ENCODE data around the gene ST3GAL4. TPM values are rescaled to one million over a fixed set of nuclear protein-coding genes. Genes with fewer than 3 reads are reported as not detected.
"Not testable (repeated sequence)": the region's sequence is repeated elsewhere in the genome, so short reads cannot be mapped to it uniquely, and the experiment has no call there.

ST3GAL4 gene
- total and polyA plus RNA-seq, 2 experiments from 2014 or later, result 19.1 to 25.6 TPM

DNA sequence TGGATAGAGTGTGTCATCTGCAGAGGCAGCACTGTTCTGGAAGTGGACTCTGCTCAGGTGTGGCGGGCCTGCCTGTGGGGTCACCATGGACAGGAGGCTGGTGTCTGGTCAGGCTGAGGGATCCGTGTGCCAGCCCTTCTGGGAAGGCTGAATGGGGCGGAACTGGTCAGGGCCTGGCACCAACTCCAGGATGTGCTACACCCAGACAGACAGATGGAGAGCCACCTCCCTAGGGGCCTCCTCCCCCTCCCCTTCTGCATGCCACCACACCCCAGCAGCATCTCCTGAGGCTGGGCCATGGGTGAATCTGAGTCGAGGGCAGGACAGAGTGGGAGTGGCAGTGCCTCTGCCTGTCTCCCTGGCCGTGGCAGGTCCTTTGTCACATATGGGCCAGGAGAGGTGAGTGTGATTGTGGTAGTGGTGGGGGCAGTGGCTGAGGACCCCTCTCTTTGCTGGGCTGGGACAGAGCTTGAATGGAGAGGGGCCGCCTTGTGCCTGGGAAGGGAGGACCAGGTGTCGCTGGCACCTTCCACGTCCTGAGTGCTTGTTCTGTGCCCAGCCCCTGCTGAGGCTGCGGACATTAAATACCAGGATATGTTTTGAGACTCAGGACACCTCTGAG is 29.1 kb downstream of the ST3GAL4 start:
- DNase-seq (ENCODE audit: low read depth in 1 of 2, low spot score in 1 of 2), result no peak
- no peak overlapping the region for H3K27ac ChIP-seq
- H3K36me3 ChIP-seq, result no peaks in the 10 kb centered on the region
- H3K9me3 ChIP-seq (ENCODE audit: low read depth), result no peaks in the 10 kb centered on the region
- no peak overlapping the region for H3K4me3 ChIP-seq
- H3K27me3 ChIP-seq, result no peaks in the 10 kb centered on the region
- TF ChIP-seq, protein P1, sequence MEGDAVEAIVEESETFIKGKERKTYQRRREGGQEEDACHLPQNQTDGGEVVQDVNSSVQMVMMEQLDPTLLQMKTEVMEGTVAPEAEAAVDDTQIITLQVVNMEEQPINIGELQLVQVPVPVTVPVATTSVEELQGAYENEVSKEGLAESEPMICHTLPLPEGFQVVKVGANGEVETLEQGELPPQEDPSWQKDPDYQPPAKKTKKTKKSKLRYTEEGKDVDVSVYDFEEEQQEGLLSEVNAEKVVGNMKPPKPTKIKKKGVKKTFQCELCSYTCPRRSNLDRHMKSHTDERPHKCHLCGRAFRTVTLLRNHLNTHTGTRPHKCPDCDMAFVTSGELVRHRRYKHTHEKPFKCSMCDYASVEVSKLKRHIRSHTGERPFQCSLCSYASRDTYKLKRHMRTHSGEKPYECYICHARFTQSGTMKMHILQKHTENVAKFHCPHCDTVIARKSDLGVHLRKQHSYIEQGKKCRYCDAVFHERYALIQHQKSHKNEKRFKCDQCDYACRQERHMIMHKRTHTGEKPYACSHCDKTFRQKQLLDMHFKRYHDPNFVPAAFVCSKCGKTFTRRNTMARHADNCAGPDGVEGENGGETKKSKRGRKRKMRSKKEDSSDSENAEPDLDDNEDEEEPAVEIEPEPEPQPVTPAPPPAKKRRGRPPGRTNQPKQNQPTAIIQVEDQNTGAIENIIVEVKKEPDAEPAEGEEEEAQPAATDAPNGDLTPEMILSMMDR (IDR thresholded peaks at IDR 0.05; ENCODE audit: low read depth, low read length), result no peak
- H3K4me1 ChIP-seq (ENCODE audit: low read depth), result peaks cover 5% of the 10 kb centered on the region

DNA sequence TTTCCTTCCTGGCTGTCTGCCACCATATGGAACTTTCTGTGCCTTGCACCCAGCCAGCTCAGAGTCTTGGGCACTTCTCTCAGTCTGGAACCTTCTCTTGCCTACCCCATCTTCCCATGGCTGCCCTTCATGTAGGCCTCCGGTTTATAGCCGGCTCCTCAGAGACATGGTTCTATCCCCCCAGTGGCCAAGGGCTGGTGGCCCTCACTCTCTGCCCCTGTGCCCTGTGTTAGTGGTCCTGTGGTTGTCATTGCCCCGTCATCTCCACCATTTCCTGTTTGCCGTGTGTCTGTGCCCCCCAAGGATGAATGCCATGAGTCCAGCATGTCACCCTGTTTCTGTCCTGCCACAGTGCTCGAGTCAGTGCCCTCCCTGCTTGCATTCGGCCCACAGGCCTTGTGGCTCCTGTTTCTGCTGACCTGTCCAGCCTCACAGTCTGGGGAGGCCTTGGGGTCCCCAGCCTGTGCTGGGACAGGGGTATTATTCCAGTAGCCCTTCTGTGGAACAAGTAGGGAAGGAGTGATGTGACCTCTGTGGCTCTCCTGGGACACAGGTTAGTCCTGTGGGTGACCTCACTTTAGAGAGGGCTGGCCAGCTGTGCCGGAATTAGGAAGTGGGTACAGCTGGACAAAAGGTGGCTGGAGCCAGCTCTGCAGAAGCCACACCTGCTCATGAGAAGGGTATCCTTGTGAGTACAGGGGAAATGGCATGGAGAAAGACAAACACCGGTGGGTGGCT is 30.7 kb downstream of the ST3GAL4 start:
- no peaks in the 10 kb centered on the region for H3K9me3 ChIP-seq (ENCODE audit: low read depth)
- no peak overlapping the region for H3K27ac ChIP-seq
- DNase-seq (ENCODE audit: low read depth in 1 of 2, low spot score in 1 of 2), result no peak
- peaks cover 9% of the 10 kb centered on the region for H3K4me1 ChIP-seq (ENCODE audit: low read depth)
- no peaks in the 10 kb centered on the region for H3K27me3 ChIP-seq
- H3K4me3 ChIP-seq, result no peak overlapping the region
- TF ChIP-seq, protein P1 (IDR thresholded peaks at IDR 0.05; ENCODE audit: low read depth, low read length), result no peak
- no peaks in the 10 kb centered on the region for H3K36me3 ChIP-seq

DNA sequence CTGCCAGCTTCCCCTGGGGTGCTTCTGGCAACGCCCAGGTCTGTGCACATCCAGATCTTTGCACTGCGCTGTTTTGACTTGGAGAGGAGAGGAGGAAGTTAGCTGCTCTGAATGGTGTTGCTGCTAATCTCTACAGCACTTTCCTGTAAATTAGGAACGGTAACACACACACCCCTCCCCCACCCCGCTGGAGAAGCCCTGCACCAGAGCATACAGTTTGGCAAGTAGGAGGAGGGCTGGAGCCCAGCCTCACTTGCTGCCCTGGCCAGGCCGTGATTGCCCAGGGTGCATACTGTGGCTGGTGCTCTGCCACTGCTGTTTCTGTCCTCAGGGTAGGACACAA is 31.2 kb downstream of the ST3GAL4 start:
- peaks cover 15% of the 10 kb centered on the region for H3K4me1 ChIP-seq (ENCODE audit: low read depth)
- not testable (repeated sequence) for H3K27ac ChIP-seq; H3K4me3 ChIP-seq; H3K9me3 ChIP-seq (ENCODE audit: low read depth); H3K36me3 ChIP-seq; H3K27me3 ChIP-seq
- DNase-seq (ENCODE audit: low read depth in 1 of 2, low spot score in 1 of 2), result peak in 1 of 2 donors; percentile 24

DNA sequence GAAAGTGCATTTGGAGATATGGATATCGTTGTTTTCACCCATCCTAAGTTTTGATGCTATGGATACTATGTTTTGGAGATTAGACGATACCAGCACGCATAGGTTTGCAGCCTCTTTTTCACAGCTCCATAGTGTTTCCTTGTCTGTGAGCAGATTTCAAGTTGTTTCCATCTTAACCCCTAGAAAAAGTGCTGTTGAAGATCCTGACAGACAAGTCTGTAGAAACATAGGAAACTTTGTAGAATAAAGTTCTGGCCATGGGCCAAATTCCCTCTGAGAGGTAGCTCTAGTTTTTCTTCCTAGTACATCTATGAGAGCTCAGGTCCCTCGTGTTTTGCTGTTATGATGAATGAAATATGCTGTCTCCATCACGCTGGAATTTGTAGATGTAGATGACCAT is 32.4 kb downstream of the ST3GAL4 start:
- DNase-seq (ENCODE audit: low read depth in 1 of 2, low spot score in 1 of 2), result peak in 1 of 2 donors; percentile 12
- Histone ChIP-seq H3K36me3 (no peaks in the 10 kb centered on the region), H3K9me3 (ENCODE audit: low read depth) (no peaks in the 10 kb centered on the region), H3K27ac (no peak overlapping the region), H3K27me3 (no peaks in the 10 kb centered on the region), H3K4me1 (ENCODE audit: low read depth) (peaks cover 25% of the 10 kb centered on the region), H3K4me3 (no peak overlapping the region)
- TF ChIP-seq, protein P1 (IDR thresholded peaks at IDR 0.05; ENCODE audit: low read depth, low read length), result no peak

DNA sequence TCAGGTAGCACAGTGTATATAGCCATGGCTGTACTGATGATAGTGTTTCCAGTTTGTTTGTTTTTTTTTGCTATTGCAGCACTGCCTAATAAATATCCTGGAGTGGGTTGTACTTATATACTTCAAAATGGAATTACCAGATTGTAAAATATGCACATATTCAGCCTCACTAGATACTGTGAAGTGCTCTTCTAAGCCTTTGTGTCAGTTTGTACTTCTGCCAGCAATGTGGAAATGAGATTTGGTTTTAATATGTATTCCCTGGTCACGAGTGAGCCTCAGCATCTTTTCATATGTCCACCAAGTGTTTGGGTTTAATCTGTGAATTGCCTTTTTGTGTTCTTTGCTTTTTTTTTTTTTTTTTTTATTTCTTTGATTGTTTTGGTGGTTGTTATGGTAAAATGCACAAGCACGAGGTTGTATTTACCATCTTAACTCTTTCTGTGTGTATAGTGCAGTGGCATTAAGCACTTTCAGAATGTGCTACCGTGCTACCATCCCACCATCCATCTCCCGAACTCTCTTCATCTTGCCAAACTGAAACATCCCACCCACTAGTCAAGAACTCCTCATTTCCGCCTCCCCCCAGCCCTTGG is 34.9 kb downstream of the ST3GAL4 start:
- DNase-seq (ENCODE audit: low read depth in 1 of 2, low spot score in 1 of 2), result peak in 1 of 2 donors; percentile 12
- Histone ChIP-seq H3K4me3 (no peak overlapping the region), H3K27me3 (no peaks in the 10 kb centered on the region), H3K4me1 (ENCODE audit: low read depth) (peaks cover 35% of the 10 kb centered on the region), H3K36me3 (no peaks in the 10 kb centered on the region), H3K9me3 (ENCODE audit: low read depth) (no peaks in the 10 kb centered on the region), H3K27ac (no peak overlapping the region)
- TF ChIP-seq, protein P1 (IDR thresholded peaks at IDR 0.05; ENCODE audit: low read depth, low read length), result no peak

Measured in cardiac muscle cell (in vitro differentiated cells and primary cell).